Gastroesophageal sphincter (tissue), 3 donors: Measurements from ENCODE around the gene PXDN.

ENCODE experiments used
- CTCF ChIP-seq, 4 experiments: fragments of 200-600 bp in 2 of 4; fragments of 450-650 bp in 2 of 4; sonication (generic) in 1 of 4; IDR thresholded peaks; one replicate each; pipeline ENCODE4 v1.5.1; 2017 to 2019; ENCODE audit warnings: antibody characterized with exemption in 4 of 4, mild to moderate bottlenecking in 2 of 4, moderate library complexity in 2 of 4
- POLR2A ChIP-seq, 2 donors: fragments of 450-650 bp; IDR thresholded peaks; one replicate each; pipeline ENCODE4 v1.6.1; 2017; ENCODE audit warnings: antibody characterized with exemption in 2 of 2, mild to moderate bottlenecking in 2 of 2, moderate library complexity in 1 of 2
- POLR2AphosphoS5 ChIP-seq: sonication (generic); formaldehyde crosslinking; IDR thresholded peaks from one replicate; pipeline ENCODE4 v1.6.1; 2017; ENCODE audit warnings: antibody characterized with exemption

DNA sequence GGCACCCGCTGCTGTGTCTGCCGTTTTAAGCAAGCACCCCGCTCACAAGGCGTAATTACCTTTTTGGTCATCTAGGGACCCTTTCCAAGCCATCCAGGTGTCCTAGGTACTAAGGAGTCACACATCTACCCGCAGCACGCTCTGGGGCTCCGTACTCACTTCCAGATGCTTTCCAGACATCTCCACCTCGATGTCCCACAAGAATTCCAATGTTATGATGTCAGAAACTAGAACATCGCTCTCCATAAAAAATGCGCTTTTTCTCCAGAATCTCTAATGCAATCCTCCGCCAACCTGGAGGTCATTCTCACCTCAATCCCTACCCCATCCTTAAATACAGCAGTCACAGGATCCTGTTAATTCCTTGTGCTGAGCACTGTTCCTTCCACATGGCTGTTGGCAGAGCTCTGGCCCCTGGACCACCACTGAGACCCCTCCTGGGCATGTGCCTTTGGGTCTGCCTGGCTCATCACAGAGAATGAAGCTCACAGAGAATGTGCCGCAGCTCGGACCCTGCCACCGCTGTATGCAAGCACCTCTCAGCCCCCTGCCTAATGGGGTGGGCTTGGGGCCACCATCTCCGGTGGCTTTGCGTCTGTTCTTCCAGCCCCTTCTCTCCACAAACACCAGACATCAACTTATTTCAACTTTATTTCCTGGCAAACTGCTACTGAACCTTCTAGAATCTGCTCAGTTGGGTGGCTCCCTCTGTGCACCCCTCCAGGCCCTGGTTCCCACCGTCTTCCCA is 4.6 kb upstream of the PXDN start:
- TF ChIP-seq CTCF (IDR thresholded peaks at IDR 0.05): no peak
- no peak for TF ChIP-seq POLR2A (IDR thresholded peaks at IDR 0.05)
- no peak for TF ChIP-seq POLR2AphosphoS5
